CD4-positive, alpha-beta T cell treated with Interleukin-10 for 1 hour (primary cell): Measurements from ENCODE around the gene SSR1.
A peak's percentile ranks its signal among the peaks of the same experiment; 100 is the strongest.
"Not testable (repeated sequence)": the region's sequence is repeated elsewhere in the genome, so short reads cannot be mapped to it uniquely, and the experiment has no call there.

Experiments used
- DNase-seq: peaks from one replicate; pipeline ENCODE4 v3.0.0-alpha.2; 2020

Gene SSR1

DNA sequence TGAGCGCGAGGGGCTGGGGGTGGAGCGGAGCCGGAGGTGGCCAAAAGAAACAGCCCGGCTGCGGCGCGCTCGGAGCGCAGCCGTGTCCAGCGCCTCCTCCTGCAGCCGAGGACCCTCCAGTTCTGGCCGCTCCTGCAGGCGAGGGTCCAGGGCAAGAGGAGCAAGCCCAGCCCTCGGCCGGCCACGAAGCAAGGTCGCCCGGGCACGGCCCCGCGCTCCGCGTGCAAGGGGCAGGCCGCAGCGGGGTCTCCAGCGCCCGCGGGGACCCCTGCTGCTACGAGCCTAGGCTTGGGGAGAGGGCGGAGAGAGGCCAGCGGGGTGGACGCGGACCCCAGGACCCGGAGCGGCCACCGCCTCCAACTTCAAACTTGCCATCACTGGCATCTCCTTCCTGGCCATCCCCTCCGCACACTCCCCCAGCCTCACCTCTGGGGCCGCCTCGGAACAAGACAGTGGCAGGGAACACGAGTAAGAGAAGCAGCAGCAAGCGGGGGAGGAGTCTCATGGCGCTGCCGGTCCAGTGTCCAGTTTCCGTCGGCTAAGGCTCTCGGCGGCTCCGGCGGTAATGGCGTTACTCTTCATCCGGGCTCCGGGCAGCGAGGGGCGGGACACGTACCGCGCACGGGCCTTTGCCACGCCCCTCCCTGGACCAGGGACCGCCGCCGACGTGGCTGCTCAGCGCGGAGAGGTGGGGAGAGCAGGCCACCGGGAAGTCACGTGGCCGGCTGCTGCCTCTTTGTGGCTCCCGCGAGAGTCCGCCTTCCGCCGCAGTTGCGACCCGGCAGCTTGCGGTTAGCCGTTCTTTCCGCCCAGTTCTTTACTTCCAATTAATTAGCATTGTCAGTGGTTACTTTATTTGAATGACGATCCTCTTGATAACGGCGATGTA lies at the start of gene SSR1:
SSR1 (minus strand) TSS at position 584 of the 889 bp plus-strand sequence; CDS start at position 505, 79 bp downstream.
- peak; percentile 94 for DNase-seq

DNA sequence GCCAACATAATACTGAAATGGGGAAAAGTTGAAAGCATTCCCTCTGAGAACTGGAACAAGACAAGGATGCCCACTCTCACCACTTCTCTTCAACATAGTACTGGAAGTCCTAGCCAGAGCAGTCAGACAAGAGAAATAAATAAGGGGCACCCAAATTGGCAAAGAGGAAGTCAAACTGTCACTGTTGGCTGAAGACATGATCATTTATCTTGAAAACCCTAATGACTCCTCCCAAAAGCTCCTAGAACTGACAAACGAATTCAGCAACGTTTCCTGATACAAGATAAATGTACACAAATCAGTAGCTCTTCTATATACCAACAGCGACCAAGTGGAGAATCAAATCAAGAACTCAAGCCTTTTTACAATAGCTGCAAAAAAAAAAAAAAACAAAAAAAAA lies 38.9 kb upstream of the SSR1 start:
- not testable (repeated sequence) for DNase-seq

DNA sequence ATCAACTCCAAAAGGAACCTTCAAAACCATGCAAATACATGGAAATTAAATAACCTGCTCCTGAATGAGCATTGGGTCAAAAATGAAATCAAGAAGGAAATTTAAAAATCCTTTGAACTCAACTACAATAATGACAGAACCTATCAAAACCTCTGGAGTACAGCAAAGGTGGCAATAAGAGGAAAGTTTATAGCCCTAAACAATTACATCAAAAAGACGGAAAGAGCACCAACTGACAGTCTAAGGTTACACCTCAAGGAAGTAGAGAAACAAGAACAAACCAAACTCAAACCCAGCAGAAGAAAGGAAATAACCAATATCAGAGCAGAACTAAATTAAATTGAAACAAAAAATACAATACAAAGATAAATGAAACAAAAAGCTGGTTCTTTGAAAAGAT lies 37.6 kb upstream of the SSR1 start:
- not testable (repeated sequence) for DNase-seq

GRCh38 chr6:7347551-7347997 lies 34.6 kb upstream of the SSR1 start:
- DNase-seq, result not testable (repeated sequence)

DNA sequence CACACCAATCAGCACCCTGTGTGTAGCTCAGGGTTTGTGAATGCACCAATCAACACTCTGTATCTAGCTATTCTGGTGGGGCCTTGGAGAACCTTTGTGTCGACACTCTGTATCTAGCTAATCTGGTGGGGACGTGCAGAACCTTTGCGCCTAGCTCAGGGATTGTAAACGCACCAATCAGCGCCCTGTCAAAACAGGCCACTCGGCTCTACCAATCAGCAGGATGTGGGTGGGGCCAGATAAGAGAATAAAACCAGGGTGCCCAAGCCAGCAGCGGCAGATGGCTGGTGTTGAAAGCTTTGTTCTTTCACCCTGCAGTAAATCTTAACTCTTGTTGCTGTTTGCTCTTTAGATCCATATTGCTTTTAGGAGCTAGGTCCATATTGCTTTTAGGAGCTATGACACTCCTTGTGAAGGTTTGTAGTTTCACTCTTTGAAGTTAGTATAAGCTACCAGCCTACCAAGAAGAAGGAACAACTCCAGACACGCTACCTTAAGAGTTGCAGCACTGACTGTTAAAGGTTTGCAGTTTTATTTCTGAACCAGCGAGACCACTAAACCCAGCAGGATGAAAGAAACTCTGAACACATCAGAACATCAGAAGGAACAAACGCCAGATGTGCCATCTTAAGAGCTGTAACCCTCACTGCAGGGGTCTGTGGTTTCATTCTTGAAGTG lies 31.9 kb upstream of the SSR1 start:
- DNase-seq, result peak; percentile 14

DNA sequence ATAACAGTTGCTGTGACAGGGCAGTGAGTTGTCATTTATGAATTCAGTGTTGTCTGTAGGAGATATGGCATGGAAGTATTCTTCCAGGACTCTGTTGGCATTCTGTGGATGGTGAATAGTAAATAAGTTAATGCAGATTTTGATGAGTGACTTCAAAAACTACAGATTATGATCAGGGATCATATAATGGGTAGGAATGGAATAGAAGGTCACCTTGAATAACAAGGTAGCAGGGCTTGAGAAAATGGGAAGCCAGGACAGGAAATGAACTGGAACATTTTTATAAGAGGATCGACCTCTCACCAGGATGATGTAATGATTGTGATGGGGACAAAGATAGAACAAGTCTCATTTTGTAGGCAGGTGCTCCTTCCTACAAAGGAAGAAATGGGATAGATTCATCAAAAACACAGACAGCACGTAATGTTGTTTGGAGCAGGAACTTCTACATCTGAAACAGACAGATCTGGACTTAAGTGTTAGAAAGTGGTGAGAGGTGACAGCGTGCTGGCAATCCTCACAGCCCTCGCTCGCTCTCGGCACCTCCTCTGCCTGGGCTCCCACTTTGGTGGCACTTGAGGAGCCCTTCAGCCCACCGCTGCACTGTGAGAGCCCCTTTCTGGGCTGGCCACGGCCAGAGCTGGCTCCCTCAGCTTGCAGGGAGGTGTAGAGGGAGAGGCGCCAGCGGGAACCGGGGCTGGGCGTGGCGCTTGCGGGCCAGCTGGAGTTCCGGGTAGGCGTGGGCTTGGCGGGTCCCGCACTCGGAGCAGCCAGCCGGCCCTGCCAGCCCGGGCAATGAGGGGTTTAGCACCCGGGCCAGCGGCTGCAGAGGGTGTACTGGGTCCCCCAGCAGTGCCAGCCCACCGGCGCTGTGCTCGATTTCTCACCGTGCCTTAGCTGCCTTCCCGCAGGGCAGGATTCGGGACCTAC lies 30.8 kb upstream of the SSR1 start:
- DNase-seq, result no peak

- no peak for DNase-seq
Observed at GRCh38 chr6:7341989-7342742, 29.2 kb upstream of the SSR1 start.

GRCh38 chr6:7341271-7341670 lies 28.3 kb upstream of the SSR1 start:
- no peak for DNase-seq

DNA sequence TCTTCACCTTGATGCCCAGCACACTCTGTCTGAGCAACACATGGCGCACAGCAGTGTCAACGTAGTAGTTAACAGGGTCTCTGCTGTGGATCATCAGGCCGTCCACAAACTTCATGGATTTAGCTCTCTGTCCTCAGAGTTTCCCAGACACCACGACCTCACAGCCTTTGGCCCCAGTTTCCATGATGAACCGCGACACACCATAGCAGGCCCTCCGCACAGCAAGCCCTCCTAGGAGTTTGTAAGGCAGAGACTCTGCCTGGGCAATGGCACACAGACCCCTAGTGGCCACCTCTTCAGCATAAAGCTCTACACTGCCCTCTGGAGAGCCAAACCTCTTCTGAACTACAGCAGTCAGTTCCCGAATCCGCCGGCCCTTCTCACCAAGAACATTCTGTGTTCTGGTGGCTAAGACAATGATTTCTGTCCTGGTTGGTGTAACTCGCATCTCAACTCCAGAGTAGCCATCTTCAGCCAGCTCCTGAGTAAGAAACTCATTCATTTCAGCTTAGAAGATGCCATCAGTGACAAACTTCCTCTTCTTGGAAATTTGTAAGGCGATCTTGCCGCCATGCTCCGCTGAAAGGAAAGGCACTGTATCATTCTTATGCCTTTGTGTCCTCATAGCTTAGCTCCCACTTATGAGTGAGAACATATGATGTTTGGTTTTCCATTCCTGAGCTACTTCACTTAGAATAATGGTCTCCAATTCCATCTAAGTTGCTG lies 26.2 kb upstream of the SSR1 start:
- DNase-seq, result not testable (repeated sequence)

DNA sequence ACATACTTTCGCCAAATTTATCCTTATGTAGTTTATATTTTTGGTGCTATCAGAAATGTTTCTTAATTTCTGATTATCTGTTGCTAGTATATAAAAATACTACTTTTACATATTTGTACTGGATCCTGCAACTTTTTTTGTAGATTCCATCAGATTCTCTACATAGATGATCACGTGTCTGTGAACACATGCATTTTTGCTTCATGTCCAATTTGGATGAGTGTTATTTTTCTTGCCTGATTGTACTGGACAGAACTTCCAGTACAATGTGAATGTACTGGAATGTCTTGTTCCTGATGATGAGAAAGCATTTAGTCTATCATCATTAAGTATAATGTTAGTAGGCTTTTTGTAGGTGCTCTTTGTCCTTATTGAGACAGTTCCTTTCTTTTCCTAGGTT lies 25.0 kb upstream of the SSR1 start:
- DNase-seq, result no peak

DNA sequence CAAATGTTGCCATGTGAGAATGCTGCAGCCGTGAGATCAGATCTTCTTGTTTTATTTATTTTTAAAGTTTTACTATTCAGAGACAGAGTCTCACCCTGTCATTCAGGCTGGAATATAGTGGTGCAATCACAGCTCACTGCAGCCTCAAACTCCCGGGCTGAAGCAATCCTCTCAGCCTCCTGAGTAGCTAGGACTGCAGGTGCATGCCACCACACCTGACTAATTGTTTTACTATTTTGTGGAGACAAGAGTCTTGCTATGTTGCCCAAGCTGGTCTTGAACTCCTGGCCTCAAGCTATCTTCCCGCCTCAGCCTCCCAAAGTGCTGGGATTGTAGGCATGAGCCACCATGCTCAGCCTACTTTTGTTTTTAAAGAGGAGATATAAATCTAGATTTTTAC lies 22.5 kb upstream of the SSR1 start:
- no peak for DNase-seq

DNA sequence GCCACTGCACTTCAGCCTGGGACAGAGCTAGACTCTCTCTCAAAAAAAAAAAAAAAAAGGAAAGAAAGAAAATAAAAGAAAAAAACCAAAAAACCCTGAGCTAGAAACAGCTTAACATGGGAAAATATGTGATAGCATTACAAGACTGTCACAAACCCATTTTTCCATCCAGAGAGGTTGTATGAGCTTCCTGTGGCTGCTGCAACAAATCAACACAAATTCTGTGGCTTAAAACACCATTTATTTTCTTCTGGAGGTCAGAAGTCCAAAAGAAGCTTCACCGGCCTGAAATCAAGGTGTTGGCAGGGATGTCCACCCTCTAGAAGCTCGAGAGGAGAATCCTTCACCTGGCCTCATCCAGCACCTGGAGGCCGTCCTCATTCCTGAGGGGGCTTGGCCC lies 21.7 kb upstream of the SSR1 start:
- DNase-seq, result no peak

- DNase-seq, result no peak
Observed at GRCh38 chr6:7332090-7332745, 19.2 kb upstream of the SSR1 start.

DNA sequence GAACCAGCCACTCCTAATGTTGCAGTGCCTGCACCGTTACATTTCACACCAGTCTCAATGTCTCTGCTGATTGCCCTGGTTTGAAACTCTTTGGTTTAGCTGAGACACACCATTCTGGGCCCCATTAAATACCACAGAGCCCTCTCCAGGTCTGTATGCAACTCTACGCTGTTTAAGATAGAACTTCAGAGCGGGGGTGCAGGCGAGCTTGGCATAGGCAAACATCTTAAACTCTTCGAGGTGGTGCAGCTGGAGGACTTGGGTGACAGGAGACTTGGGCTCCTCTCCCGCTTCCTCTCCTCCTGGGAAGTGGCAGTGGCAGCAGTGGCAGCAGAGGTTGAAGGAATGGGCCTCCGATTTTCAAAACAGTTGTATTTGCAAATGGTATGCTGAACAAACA lies 18.5 kb upstream of the SSR1 start:
- no peak for DNase-seq

DNA sequence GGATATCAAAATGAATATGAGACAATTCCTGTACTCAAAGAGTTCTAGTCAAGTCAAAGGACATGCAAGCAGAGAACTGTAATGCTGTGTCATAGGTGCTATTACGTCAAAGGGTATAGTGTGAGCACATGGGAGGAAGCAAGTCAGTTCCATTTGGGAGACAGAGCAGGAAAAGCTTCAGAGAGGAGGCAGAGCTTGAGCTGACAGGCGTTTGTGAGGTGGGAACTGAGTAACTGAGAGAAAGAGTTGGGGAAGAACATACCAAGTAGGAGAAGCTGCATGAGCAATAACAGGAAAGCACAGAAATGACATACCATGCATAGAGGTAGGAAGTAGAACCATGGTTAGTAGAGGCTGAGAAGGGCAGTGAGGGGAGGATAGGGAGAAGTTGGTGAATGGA lies 15.2 kb upstream of the SSR1 start:
- no peak for DNase-seq

DNA sequence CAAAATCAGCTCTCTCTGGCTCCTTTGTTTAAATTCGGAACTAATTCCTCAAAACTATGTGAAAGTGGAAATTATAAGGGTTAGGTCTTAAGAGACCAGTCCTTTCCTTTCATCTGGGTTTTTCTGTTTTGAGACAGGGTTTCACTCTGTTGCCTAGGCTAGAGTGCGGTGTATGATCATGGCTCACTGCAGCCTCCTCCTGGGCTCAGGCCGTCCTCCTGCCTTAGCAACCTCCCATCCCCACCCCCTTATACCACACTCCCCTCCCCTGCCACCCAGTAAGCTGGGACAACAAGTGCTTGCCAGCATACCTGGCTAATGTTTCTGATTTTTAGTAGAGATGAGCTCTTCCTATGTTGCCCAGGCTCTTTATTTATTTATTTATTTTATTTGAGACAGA lies 12.8 kb upstream of the SSR1 start:
- DNase-seq, result no peak

GRCh38 chr6:7324520-7324919 lies 11.5 kb upstream of the SSR1 start:
- DNase-seq, result peak; percentile 8

DNA sequence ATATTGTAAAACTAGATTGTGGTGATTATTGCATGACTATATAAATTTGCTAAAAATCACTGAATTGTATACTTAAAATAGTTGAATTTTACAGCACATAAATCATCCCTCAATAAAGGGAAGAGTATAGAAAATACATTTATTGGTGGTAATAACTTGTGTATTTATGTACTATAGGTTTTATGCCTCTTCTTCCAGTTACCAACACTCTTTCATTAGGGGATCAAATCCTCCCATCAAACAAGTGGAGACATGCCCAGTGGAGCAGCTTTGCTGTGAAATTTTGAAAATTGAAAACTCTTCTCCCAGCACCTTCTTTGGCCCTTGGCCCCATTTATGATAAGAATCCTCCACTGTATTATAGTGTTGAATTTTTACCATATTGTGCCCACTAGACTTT lies 10.1 kb upstream of the SSR1 start:
- DNase-seq, result no peak

GRCh38 chr6:7321866-7322265 lies 8.9 kb upstream of the SSR1 start:
- DNase-seq, result not testable (repeated sequence)

DNA sequence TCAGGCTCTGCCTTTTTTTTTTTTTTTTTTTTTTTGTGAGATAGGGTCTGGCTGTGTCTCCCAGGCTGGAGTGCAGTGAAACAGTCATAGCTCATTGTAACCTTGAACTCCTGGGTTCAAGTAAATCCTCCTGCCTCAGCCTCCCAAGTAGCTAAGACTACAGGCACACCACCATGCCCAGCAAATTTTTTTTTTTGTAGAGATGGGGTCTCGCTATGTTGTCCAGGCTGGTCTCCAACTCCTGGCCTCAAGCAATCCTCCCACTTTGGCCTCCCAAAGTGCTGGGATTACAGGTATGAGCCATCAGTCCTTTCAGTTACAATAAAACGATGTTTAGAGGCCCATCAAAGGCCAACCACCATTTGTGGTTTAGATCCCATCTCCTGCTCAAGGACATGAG lies 6.4 kb upstream of the SSR1 start:
- DNase-seq, result not testable (repeated sequence)

GRCh38 chr6:7317538-7317937 lies 4.5 kb upstream of the SSR1 start:
- DNase-seq, result no peak
